HepG2 (cell line): ENCODE measurements around the gene CMTM3. TPM values are rescaled to one million over a fixed set of nuclear protein-coding genes. Genes with fewer than 3 reads are reported as not detected.

Experiments
- ATAC-seq: fragments of 200-7000 bp; cut with Tn5 transposase; 3 replicates; pipeline ENCODE4 v1.9.1; 2020; ENCODE audit warnings: mild to moderate bottlenecking, moderate library complexity
- Bru-seq: library from RNA; stranded (reverse); fragments of 400-500 nt; gene quantifications from one replicate; lab custom pipeline; 2021; lab: Mats Ljungman, UMichigan
- BruChase-seq, 2 experiments: library from RNA; stranded (reverse); fragments of 400-500 nt; gene quantifications; one replicate each; lab custom pipeline; 2021; lab: Mats Ljungman, UMichigan
- BruUV-seq: library from RNA; stranded (reverse); fragments of 400-500 nt; replicated peaks from 2 replicates; lab custom pipeline; 2021; lab: Mats Ljungman, UMichigan
- CTCF ChIA-PET: fragments of 300-600 bp; formaldehyde crosslinking; extraction: SDS; loops from one replicate; lab custom pipeline; 2021; ENCODE audit warnings: low total read pairs, inconsistent platforms, low intra/inter-chr PET ratio; lab: Yijun Ruan, JAX
- POLR2A ChIA-PET: fragments of 350-600 bp; sonication (Branson Sonifier 250); formaldehyde crosslinking; loops from one replicate; lab custom pipeline; 2020; ENCODE audit warnings: antibody characterized with exemption, inconsistent platforms; lab: Yijun Ruan, JAX
- DNase-seq: peaks from one replicate; pipeline ENCODE4 v3.0.0-alpha.2; 2015; ENCODE audit warnings: low spot score
- FAIRE-seq: peaks from 3 replicates; lab custom pipeline; 2011; peaks lifted over from hg19 to GRCh38; lab: Jason Lieb, UNC
- H2AFZ ChIP-seq: one replicate; pipeline ENCODE4 v1.6.1; 2011; ENCODE audit warnings: low read length, inconsistent platforms
- H3K27ac ChIP-seq: fragments of 300-600 bp; 3 replicates; pipeline ENCODE4 v1.8.0; 2011; ENCODE audit warnings: mixed run types, mild to moderate bottlenecking, mixed read lengths, low read length, inconsistent platforms; ENCODE audit not compliant: insufficient read depth; ENCODE audit errors: extremely low read length
- H3K27me3 ChIP-seq, 2 experiments: fragments of 200-600 bp in 1 of 2; 2 replicates in 1 of 2; 3 replicates in 1 of 2; pipeline versions ENCODE4 v1.6.0 to v1.8.0; 2011; ENCODE audit warnings: low read length in 2 of 2, mild to moderate bottlenecking in 2 of 2, moderate library complexity in 2 of 2, inconsistent platforms in 1 of 2; ENCODE audit not compliant: insufficient read depth in 2 of 2, control insufficient read depth in 1 of 2
- H3K36me3 ChIP-seq, 2 experiments: fragments of 200-600 bp in 1 of 2; replicated peaks in 1 of 2; 2 replicates in 1 of 2; 3 replicates in 1 of 2; pipeline versions ENCODE4 v1.5.1 to v1.8.0; 2011; ENCODE audit warnings: low read length in 2 of 2, inconsistent platforms in 1 of 2; ENCODE audit not compliant: insufficient read depth in 2 of 2, control insufficient read depth in 1 of 2
- H3K4me1 ChIP-seq: 2 replicates; pipeline ENCODE4 v1.5.1; 2012; ENCODE audit warnings: low read length, inconsistent platforms; ENCODE audit not compliant: insufficient read depth
- H3K4me2 ChIP-seq: 2 replicates; pipeline ENCODE4 v1.6.0; 2011; ENCODE audit warnings: low read depth, low read length, inconsistent platforms
- H3K4me3 ChIP-seq, 3 experiments: fragments of 200-600 bp in 1 of 3; sonication (generic), shearing (Covaris generic) in 1 of 3; replicated peaks in 1 of 3; 2 replicates each; pipeline ENCODE4 v1.5.1; 2011 to 2016; ENCODE audit warnings: low read length in 3 of 3, inconsistent platforms in 2 of 3, low read depth in 2 of 3, mild to moderate bottlenecking in 2 of 3, control low read depth in 1 of 3, mixed read lengths in 1 of 3; ENCODE audit not compliant: insufficient read depth in 1 of 3
- H3K79me2 ChIP-seq: one replicate; pipeline ENCODE4 v1.6.1; 2011; ENCODE audit warnings: low read length, inconsistent platforms; ENCODE audit not compliant: insufficient read depth
- H3K9ac ChIP-seq: 2 replicates; pipeline ENCODE4 v1.6.0; 2011; ENCODE audit warnings: mild to moderate bottlenecking, low read depth, low read length, inconsistent platforms; ENCODE audit not compliant: insufficient read depth
- H3K9me3 ChIP-seq: 2 replicates; pipeline ENCODE4 v1.5.1; 2012; ENCODE audit warnings: mild to moderate bottlenecking, low read length
- H4K20me1 ChIP-seq: 2 replicates; pipeline ENCODE4 v1.6.0; 2011; ENCODE audit warnings: inconsistent platforms, mild to moderate bottlenecking, low read length, moderate library complexity; ENCODE audit not compliant: insufficient read depth
- GABPB1 ChIP-seq: IDR thresholded peaks from 2 replicates; pipeline ENCODE4 v1.6.1; 2016; ENCODE audit warnings: mild to moderate bottlenecking, missing genetic modification reagents, moderate library complexity, missing compliant biosample characterization
- HOXD1 ChIP-seq: sonication (generic); formaldehyde crosslinking; IDR thresholded peaks from 2 replicates; pipeline ENCODE4 v1.5.0; 2020; ENCODE audit warnings: missing genetic modification reagents
- KMT2A ChIP-seq: sonication (generic); formaldehyde crosslinking; IDR thresholded peaks from 2 replicates; pipeline ENCODE4 v1.4.0; 2020; ENCODE audit warnings: missing genetic modification reagents
- KMT2B ChIP-seq: IDR thresholded peaks from 2 replicates; pipeline ENCODE4 v1.6.1; 2016; ENCODE audit warnings: missing genetic modification reagents, missing compliant biosample characterization
- RBFOX2 ChIP-seq: fragments of 200-400 bp; formaldehyde crosslinking; IDR thresholded peaks from 2 replicates; pipeline ENCODE4 v1.6.1; 2017; ENCODE audit warnings: low read depth, mild to moderate bottlenecking, low read length
- SUZ12 ChIP-seq: fragments of 150-350 bp; IDR thresholded peaks from 2 replicates; pipeline ENCODE4 v1.6.1; 2014; ENCODE audit warnings: low read depth, low read length
- THAP9 ChIP-seq: sonication (generic); formaldehyde crosslinking; IDR thresholded peaks from 2 replicates; pipeline ENCODE4; 2020; ENCODE audit warnings: missing genetic modification reagents, mild to moderate bottlenecking, borderline replicate concordance
- TOPORS ChIP-seq: sonication (generic); formaldehyde crosslinking; IDR thresholded peaks from 2 replicates; pipeline ENCODE4 v1.8.0; 2023; ENCODE audit warnings: mild to moderate bottlenecking, missing genetic modification reagents
- TRIM22 ChIP-seq: fragments of 450-650 bp; IDR thresholded peaks from 2 replicates; pipeline ENCODE4 v1.6.1; 2017
- ZNF580 ChIP-seq: IDR thresholded peaks from 2 replicates; pipeline ENCODE4 v1.6.1; 2016; ENCODE audit warnings: low read depth, borderline replicate concordance
- ZNF615 ChIP-seq: sonication (generic); formaldehyde crosslinking; IDR thresholded peaks from 2 replicates; pipeline ENCODE4 v1.5.0; 2020; ENCODE audit warnings: mild to moderate bottlenecking, missing genetic modification reagents, borderline replicate concordance
- ZSCAN12 ChIP-seq: sonication (generic); formaldehyde crosslinking; IDR thresholded peaks from 2 replicates; pipeline ENCODE4 v1.9.0; 2021; ENCODE audit warnings: mild to moderate bottlenecking, missing genetic modification reagents
- WGBS: methylation state at CpG from one replicate; pipeline ENCODE4 v1.1.6; 2017; ENCODE audit warnings: low lambda C conversion rate; 5-methylcytosine and 5-hydroxymethylcytosine counted together
- in situ Hi-C: cut with HindIII; loops from 2 replicates; pipeline ENCODE4 v1.10.0; 2017; ENCODE audit warnings: low pct_unique_long_range_greater_than_20kb; ENCODE audit not compliant: extremely low pct_ligation_motif_present
- intact Hi-C: fragments of 100-400 bp; cut with micrococcal nuclease; formaldehyde crosslinking; loops from one replicate; pipeline ENCODE4 v1.10.0; 2022; ENCODE audit not compliant: unreplicated experiment
- long read RNA-seq, 2 experiments: library from RNA in 1 of 2; library from polyadenylated mRNA in 1 of 2; stranded (forward) in 1 of 2; unstranded in 1 of 2; transcript quantifications; one replicate each; pipeline ENCODE4 v2.0.0, GENCODE V29; 2019 to 2022
- polyA minus RNA-seq, 3 experiments: library from RNA; depleted of rRNA, polyadenylated mRNA; stranded (reverse); fragments of >200 nt; gene quantifications; 2 replicates each; pipeline ENCODE4 v1.2.3, GENCODE V29; 2011; ENCODE audit warnings: low replicate concordance in 1 of 3
- polyA plus RNA-seq, 8 experiments: library from polyadenylated mRNA; depleted of rRNA in 3 of 8; stranded (reverse) in 7 of 8; unstranded in 1 of 8; fragments of >200 nt; fragmentation: Illumina TruSeq in 4 of 8; extraction: Trizol in 4 of 8; gene quantifications; 2 replicates each; pipeline versions ENCODE4 v1.2.1 to v1.2.3, GENCODE V29; 2011 to 2016; ENCODE audit warnings: low read depth in 4 of 8, missing spikeins in 1 of 8, mixed read lengths in 1 of 8; ENCODE audit not compliant: insufficient read depth in 1 of 8
- total RNA-seq, 5 experiments: library from RNA; depleted of rRNA; stranded (reverse); fragments of >200 nt; fragmentation: Illumina TruSeq; extraction: Trizol; gene quantifications; 2 replicates each; pipeline ENCODE4 v1.2.3, GENCODE V29; 2016; ENCODE audit warnings: low read depth in 1 of 5

The CMTM3 gene
- total RNA-seq (2016; rRNA removed; fragmentation: Illumina TruSeq; extraction: Trizol) = 20.6 and 29.2 TPM in 2 replicates
- 14.7 and 15.6 TPM in 2 replicates for total RNA-seq (2016; cell fraction: cytosol; rRNA removed; fragmentation: Illumina TruSeq; extraction: Trizol; ENCODE audit: low read depth)
- total RNA-seq (2016; cell fraction: insoluble cytoplasmic fraction; rRNA removed; fragmentation: Illumina TruSeq; extraction: Trizol) = 18.9 and 30.0 TPM in 2 replicates
- 39.9 and 42.8 TPM in 2 replicates for total RNA-seq (2016; cell fraction: membrane; rRNA removed; fragmentation: Illumina TruSeq; extraction: Trizol)
- total RNA-seq (2016; cell fraction: nucleus; rRNA removed; fragmentation: Illumina TruSeq; extraction: Trizol) = 19.8 and 22.0 TPM in 2 replicates
- 48.7 and 62.0 TPM in 2 replicates for polyA plus RNA-seq (2011; rRNA removed)
- 53.5 and 62.3 TPM in 2 replicates for polyA plus RNA-seq (2011; cell fraction: cytosol; rRNA removed)
- 50.7 and 56.5 TPM in 2 replicates for polyA plus RNA-seq (2011; cell fraction: nucleus; rRNA removed)
- polyA plus RNA-seq (2012) = 36.1 and 48.8 TPM in 2 replicates
- 21.8 and 24.0 TPM in 2 replicates for polyA plus RNA-seq (2016; cell fraction: cytosol; fragmentation: Illumina TruSeq; extraction: Trizol; ENCODE audit: low read depth)
- 31.5 and 37.2 TPM in 2 replicates for polyA plus RNA-seq (2016; cell fraction: insoluble cytoplasmic fraction; fragmentation: Illumina TruSeq; extraction: Trizol; ENCODE audit: low read depth)
- polyA plus RNA-seq (2016; cell fraction: membrane; fragmentation: Illumina TruSeq; extraction: Trizol; ENCODE audit: low read depth) = 48.5 and 52.0 TPM in 2 replicates
- polyA plus RNA-seq (2016; cell fraction: nucleus; fragmentation: Illumina TruSeq; extraction: Trizol; ENCODE audit: insufficient read depth, low read depth) = 51.6 and 59.3 TPM in 2 replicates
- polyA minus RNA-seq (2011; rRNA and poly(A)+ RNA removed; ENCODE audit: low replicate concordance) = 1.7 and 102 TPM in 2 replicates
- polyA minus RNA-seq (2011; cell fraction: cytosol; rRNA and poly(A)+ RNA removed) = 14.7 and 19.2 TPM in 2 replicates
- polyA minus RNA-seq (2011; cell fraction: nucleus; rRNA and poly(A)+ RNA removed) = 16.0 and 25.4 TPM in 2 replicates
- percentile 72 among the genes with signal in this experiment for Bru-seq, nascent RNA
- BruChase-seq, experiment 1, labeled RNA remaining after a 6-hour chase = percentile 90 among the genes with signal in this experiment
- BruChase-seq, experiment 2, labeled RNA remaining after a 2-hour chase = percentile 81 among the genes with signal in this experiment
- long read RNA-seq, experiment 1, transcript CMTM3-214 (5 exons, 1,934 nt) = major isoform, 36 of 47 reads
- long read RNA-seq, experiment 1, partial matches to known transcripts = 3 of 47 reads
- long read RNA-seq, experiment 1, other reads (novel, unspliced or antisense) = 4 of 47 reads
- long read RNA-seq, experiment 2, transcript CMTM3-207 (4 exons, 824 nt) = minor isoform, 5 of 227 reads
- long read RNA-seq, experiment 2, transcript CMTM3-214 (5 exons, 1,934 nt) = major isoform, 161 of 227 reads
- long read RNA-seq, experiment 2, partial matches to known transcripts = 41 of 227 reads
- long read RNA-seq, experiment 2, other reads (novel, unspliced or antisense) = 15 of 227 reads

GRCh38 chr16:66604376-66605176 lies at the start of gene CMTM3:
CMTM3 (plus strand) TSS chr16:66604704; CDS start chr16:66604806, 102 bp downstream.
- Histone ChIP-seq H2AFZ (peak within 1 kb of the TSS; percentile 72), H3K27me3 (no peaks in the 10 kb centered on the region), H3K4me3 (peak within 1 kb of the TSS; percentile 81 to 87 (median 86)), H3K4me2 (peak within 1 kb of the TSS; percentile 94), H3K9me3 (no peaks in the 10 kb centered on the region), H3K79me2 (peaks cover 9% of the 10 kb centered on the region), H3K9ac (peak within 1 kb of the TSS; percentile 81), H4K20me1 (peaks cover 13% of the 10 kb centered on the region; the same call in 1 of the 2 replicates), H3K36me3 (peaks cover 5 to 9% of the 10 kb centered on the region in 2 experiments), H3K4me1 (peaks cover 57% of the 10 kb centered on the region), H3K27ac (peak within 1 kb of the TSS; percentile 58)
- BruUV-seq = no TSS peak
- intact Hi-C loops (loop anchor here (1.0 to 2.0 kb wide), 4 partner anchors 52 to 198 kb away; partner anchors contain the start of gene CKLF), in situ Hi-C loops (loop anchor here (5.0 kb wide), 2 partner anchors 88 to 263 kb away; no protein-coding TSS in a partner anchor)
- ChIA-PET CTCF (interaction anchor here (0.7 to 1.7 kb wide), 2 partner anchors 42 to 198 kb away, joined by 5 to 7 read pairs; no protein-coding TSS in a partner anchor), POLR2A (interaction anchor here (1.0 to 2.7 kb wide), 6 partner anchors 16 to 198 kb away, joined by 3 to 23 read pairs (median 4); partner anchors contain the start of genes CKLF and TK2)
- peak; percentile 54 for DNase-seq
- ATAC-seq = peak; percentile 69
- 1% methylated on average over 15 of the region's 96 CpGs for WGBS
- FAIRE-seq = no peak
- TF ChIP-seq RBFOX2 (peak; percentile 85), THAP9 (0 out of 2 replicates have a peak, but pooled peaks have one; percentile 6), ZNF580 (CRISPR knock-in tag) (0 out of 2 replicates have a peak, but pooled peaks have one; percentile 16), SUZ12 (no peak), TOPORS (CRISPR knock-in tag) (0 out of 2 replicates have a peak, but pooled peaks have one; percentile 15), KMT2A (CRISPR knock-in tag) (no peak; the same call in 1 of the 2 replicates), ZSCAN12 (no peak), GABPB1 (CRISPR knock-in tag) (peak; percentile 53), HOXD1 (CRISPR knock-in tag) (peak; percentile 16; the same call in 1 of the 2 replicates), TRIM22 (no peak), KMT2B (peak; percentile 44), ZNF615 (no peak)
